ENCODE measurements around the gene SHLD1.

SHLD1 gene

DNA sequence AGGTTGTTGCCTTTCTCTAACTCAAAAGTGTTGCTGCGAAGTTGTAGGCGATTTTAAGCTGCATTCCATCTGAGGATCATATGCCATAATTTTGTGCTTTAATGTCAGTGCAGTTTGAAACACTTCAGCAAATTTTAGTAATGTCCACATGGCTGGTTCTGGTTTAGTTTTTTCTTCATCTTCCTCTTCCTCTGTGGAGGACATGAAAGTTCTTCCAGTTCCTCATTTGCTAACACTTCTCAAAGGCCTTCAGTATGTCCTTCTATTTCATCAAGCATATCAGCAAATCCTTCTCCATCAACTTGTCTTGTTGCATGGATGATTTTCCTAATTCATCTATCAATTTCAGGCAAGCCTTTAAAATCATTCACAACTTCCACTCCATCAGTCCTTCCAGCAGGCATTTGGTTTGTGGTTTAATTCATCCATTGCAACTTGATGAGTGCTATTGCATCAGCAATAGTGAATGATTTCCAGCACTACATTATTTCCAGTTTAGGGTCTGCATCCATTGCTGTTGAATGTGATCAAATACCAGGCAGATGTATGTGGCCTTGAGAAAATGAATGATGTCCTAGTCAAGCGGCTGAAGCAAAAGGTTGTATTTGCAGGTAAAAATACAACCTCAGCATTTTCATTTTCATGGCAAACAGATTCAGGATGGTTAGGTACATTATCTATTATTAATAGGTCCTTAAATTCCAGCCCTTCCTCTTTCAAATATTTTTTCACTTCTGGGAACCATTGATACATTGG, 20.2 kb downstream of the SHLD1 start:
- DNase-seq (ENCODE audit: extremely low read depth, low read depth) = no peak
- TF ChIP-seq CTCF (IDR thresholded peaks at IDR 0.05; ENCODE audit: low read depth, low read length, missing control alignments) = no peak

DNA sequence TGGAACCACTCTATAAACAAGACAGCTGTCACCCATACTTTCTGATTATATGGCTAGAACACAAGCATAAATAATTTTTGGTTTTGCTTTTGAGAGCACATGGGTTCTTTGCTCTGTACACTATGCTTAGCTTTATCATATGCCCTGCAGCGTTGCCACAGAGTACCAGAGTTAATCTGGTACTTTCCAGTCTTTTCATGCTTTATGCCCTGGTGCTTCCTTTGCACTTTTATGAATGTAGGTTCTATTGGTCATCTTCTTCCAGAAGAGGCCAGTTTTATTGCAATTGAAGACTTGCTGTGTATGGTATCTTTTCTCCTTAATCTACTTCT, 20.8 kb downstream of the SHLD1 start:
- H3K4me3 ChIP-seq (replicated peaks; ENCODE audit: low read depth, low read length) = no peak overlapping the region
- TF ChIP-seq CTCF (IDR thresholded peaks at IDR 0.05; ENCODE audit: low read depth, low read length, missing control alignments) = no peak
- DNase-seq (ENCODE audit: extremely low read depth, low read depth) = no peak

More for the DNA sequence above, 20.2 kb downstream of the SHLD1 start:
- H3K4me3 ChIP-seq (replicated peaks; ENCODE audit: low read depth, low read length) = no peak overlapping the region

GRCh38 chr20:5772704-5773103, 22.5 kb downstream of the SHLD1 start:
- TF ChIP-seq CTCF (IDR thresholded peaks at IDR 0.05; ENCODE audit: low read depth, low read length, missing control alignments) = no peak
- no peak overlapping the region for H3K4me3 ChIP-seq (replicated peaks; ENCODE audit: low read depth, low read length)
- no peak for DNase-seq (ENCODE audit: extremely low read depth, low read depth)

GRCh38 chr20:5773589-5773988, 23.4 kb downstream of the SHLD1 start:
- DNase-seq (ENCODE audit: extremely low read depth, low read depth) = no peak
- TF ChIP-seq CTCF (IDR thresholded peaks at IDR 0.05; ENCODE audit: low read depth, low read length, missing control alignments) = no peak
- H3K4me3 ChIP-seq (replicated peaks; ENCODE audit: low read depth, low read length) = no peak overlapping the region

- no peak for TF ChIP-seq CTCF (IDR thresholded peaks at IDR 0.05; ENCODE audit: low read depth, low read length, missing control alignments)
- DNase-seq (ENCODE audit: extremely low read depth, low read depth) = no peak
Observed at GRCh38 chr20:5776077-5776476, 25.9 kb downstream of the SHLD1 start.

DNA sequence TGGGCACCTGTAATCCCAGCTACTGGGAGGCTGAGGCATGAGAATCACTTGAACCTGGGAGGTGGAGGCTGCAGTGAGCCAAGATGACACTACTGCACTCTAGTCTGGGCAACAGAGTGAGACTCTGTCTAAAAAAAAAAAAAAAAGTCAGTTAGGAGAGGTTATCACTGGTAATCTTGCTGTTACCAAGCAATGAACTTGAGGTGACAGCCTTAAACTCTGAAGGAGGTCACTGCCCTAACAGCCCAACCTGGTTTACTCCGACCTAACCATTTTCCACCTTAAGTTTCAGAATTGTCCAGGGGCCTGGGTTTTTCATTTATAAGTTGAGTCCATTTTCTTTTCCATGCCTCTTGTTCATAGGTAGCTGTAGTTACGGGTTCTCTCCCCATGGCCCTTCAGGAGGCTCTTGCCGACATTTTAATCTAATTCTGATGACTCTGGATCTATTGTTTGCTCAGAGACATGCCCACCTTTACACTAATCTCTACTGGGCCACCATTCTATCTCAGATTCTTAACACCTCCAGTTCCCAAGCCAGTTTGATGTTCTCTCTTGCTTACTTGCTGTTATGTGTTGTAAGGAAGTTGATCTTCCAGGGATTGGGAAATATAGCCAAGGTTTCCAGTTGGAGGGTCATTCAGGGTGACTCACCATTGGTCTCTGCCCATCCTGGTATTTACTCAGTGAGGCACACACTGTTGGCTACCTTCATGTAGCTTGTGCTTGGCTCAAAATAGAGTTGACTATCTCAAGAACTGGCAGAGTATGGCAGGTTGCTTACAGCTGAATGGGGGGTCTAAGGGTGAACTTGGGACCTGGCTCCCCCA, 29.1 kb downstream of the SHLD1 start:
- H3K4me3 ChIP-seq (replicated peaks; ENCODE audit: low read depth, low read length) = no peak overlapping the region
- TF ChIP-seq CTCF (IDR thresholded peaks at IDR 0.05; ENCODE audit: low read depth, low read length, missing control alignments) = no peak
- DNase-seq (ENCODE audit: extremely low read depth, low read depth) = no peak

More at GRCh38 chr20:5776077-5776476, 25.9 kb downstream of the SHLD1 start:
- no peak overlapping the region for H3K4me3 ChIP-seq (replicated peaks; ENCODE audit: low read depth, low read length)

All from HFF-Myc (cell line).